ENCODE measurements around the gene CNTN1.

The CNTN1 gene

GRCh38 chr12:40889329-40889728 is 197.1 kb downstream of the CNTN1 start:
- H3K9me3 ChIP-seq (replicated peaks in 1 of 2; ENCODE audit: control insufficient read depth in 2 of 2, insufficient read depth in 1 of 2, low read depth in 1 of 2, low read length in 2 of 2): no peaks in the 10 kb centered on the region
- no peak overlapping the region for H3K4me2 ChIP-seq (ENCODE audit: insufficient read depth, low read length, poor library complexity, severe bottlenecking)
- no peaks in the 10 kb centered on the region for H3K36me3 ChIP-seq (replicated peaks in 1 of 2; ENCODE audit: control insufficient read depth in 2 of 2, insufficient read depth in 2 of 2, low read length in 2 of 2)
- no peak overlapping the region for H3K23ac ChIP-seq (ENCODE audit: low read depth, low read length, poor library complexity)
- H2BK15ac ChIP-seq (ENCODE audit: low read length): no peak overlapping the region
- no peak overlapping the region for H2AK5ac ChIP-seq (ENCODE audit: low read depth, low read length)
- H3K18ac ChIP-seq (ENCODE audit: low read length): no peak overlapping the region
- no peak overlapping the region for H3K14ac ChIP-seq (ENCODE audit: low read length)
- no peaks in the 10 kb centered on the region for H3K27me3 ChIP-seq (ENCODE audit: control insufficient read depth in 3 of 3, insufficient read depth in 3 of 3, low read depth in 1 of 3, low read length in 3 of 3)
- H3K27ac ChIP-seq (replicated peaks; ENCODE audit: low read length): no peak overlapping the region
- no peaks in the 10 kb centered on the region for H3K79me1 ChIP-seq (ENCODE audit: low read depth, low read length)
- H3K9ac ChIP-seq (ENCODE audit: low read depth, low read length, poor library complexity): no peak overlapping the region
- H3K4ac ChIP-seq (ENCODE audit: low read length): no peak overlapping the region
- no CpG with 5 or more reads among the region's 3 CpGs for WGBS, 2 donors (ENCODE audit: extremely low coverage in 2 of 2, insufficient read length in 2 of 2, insufficient replicate concordance in 1 of 2)
- H2AFZ ChIP-seq (ENCODE audit: low read length): no peak overlapping the region
- no peak overlapping the region for H4K8ac ChIP-seq (ENCODE audit: low read depth, low read length)
- H3K4me3 ChIP-seq (ENCODE audit: low read length in 2 of 2): no peak overlapping the region
- no peak overlapping the region for H2BK12ac ChIP-seq (ENCODE audit: low read length)
- H2BK120ac ChIP-seq (ENCODE audit: low read depth, low read length): no peak overlapping the region
- H2BK5ac ChIP-seq (ENCODE audit: low read length): no peak overlapping the region
- DNase-seq (ENCODE audit: low spot score): no peak
- no peak overlapping the region for H4K91ac ChIP-seq (ENCODE audit: low read depth, low read length, poor library complexity)
- H3K4me1 ChIP-seq (ENCODE audit: control insufficient read depth in 2 of 2, insufficient read depth in 1 of 2, low read depth in 1 of 2, low read length in 2 of 2): no peaks in the 10 kb centered on the region

DNA sequence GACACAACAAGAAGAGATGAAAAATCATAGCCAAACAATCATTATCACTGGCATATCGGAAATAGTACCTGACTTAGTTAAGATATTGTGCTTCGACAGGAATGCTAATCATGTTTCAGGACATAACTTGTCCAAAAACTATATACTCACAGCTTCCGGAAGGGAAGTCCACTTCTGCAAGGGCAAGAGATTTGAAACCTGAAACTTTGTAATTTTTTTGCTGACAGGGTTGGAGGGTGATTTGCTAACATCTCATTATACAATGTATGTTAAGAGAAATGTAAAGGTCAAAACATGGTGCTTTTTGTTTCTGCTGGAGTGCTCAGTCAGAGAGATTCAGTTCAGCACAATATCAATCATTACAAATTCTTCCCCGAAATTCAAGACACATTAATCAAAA is 200.3 kb downstream of the CNTN1 start:
- H3K23ac ChIP-seq (ENCODE audit: low read depth, low read length, poor library complexity): no peak overlapping the region
- no peak overlapping the region for H3K4ac ChIP-seq (ENCODE audit: low read length)
- no peaks in the 10 kb centered on the region for H3K27me3 ChIP-seq (ENCODE audit: control insufficient read depth in 3 of 3, insufficient read depth in 3 of 3, low read depth in 1 of 3, low read length in 3 of 3)
- no peak overlapping the region for H2BK15ac ChIP-seq (ENCODE audit: low read length)
- no peak overlapping the region for H3K9ac ChIP-seq (ENCODE audit: low read depth, low read length, poor library complexity)
- H3K27ac ChIP-seq (replicated peaks; ENCODE audit: low read length): no peak overlapping the region
- no peak overlapping the region for H2BK120ac ChIP-seq (ENCODE audit: low read depth, low read length)
- no peak overlapping the region for H4K91ac ChIP-seq (ENCODE audit: low read depth, low read length, poor library complexity)
- no peak overlapping the region for H2AFZ ChIP-seq (ENCODE audit: low read length)
- H3K14ac ChIP-seq (ENCODE audit: low read length): no peak overlapping the region
- H3K36me3 ChIP-seq (replicated peaks in 1 of 2; ENCODE audit: control insufficient read depth in 2 of 2, insufficient read depth in 2 of 2, low read length in 2 of 2): no peaks in the 10 kb centered on the region
- H3K4me3 ChIP-seq (ENCODE audit: low read length in 2 of 2): no peak overlapping the region
- WGBS, 2 donors (ENCODE audit: extremely low coverage in 2 of 2, insufficient read length in 2 of 2, insufficient replicate concordance in 1 of 2): no CpG with 5 or more reads among the region's 4 CpGs
- no peaks in the 10 kb centered on the region for H3K9me3 ChIP-seq (replicated peaks in 1 of 2; ENCODE audit: control insufficient read depth in 2 of 2, insufficient read depth in 1 of 2, low read depth in 1 of 2, low read length in 2 of 2)
- no peak overlapping the region for H2BK12ac ChIP-seq (ENCODE audit: low read length)
- H2BK5ac ChIP-seq (ENCODE audit: low read length): no peak overlapping the region
- no peak overlapping the region for H4K8ac ChIP-seq (ENCODE audit: low read depth, low read length)
- no peaks in the 10 kb centered on the region for H3K4me1 ChIP-seq (ENCODE audit: control insufficient read depth in 2 of 2, insufficient read depth in 1 of 2, low read depth in 1 of 2, low read length in 2 of 2)
- DNase-seq (ENCODE audit: low spot score): no peak
- no peaks in the 10 kb centered on the region for H3K79me1 ChIP-seq (ENCODE audit: low read depth, low read length)
- H2AK5ac ChIP-seq (ENCODE audit: low read depth, low read length): no peak overlapping the region
- H3K18ac ChIP-seq (ENCODE audit: low read length): no peak overlapping the region
- no peak overlapping the region for H3K4me2 ChIP-seq (ENCODE audit: insufficient read depth, low read length, poor library complexity, severe bottlenecking)

DNA sequence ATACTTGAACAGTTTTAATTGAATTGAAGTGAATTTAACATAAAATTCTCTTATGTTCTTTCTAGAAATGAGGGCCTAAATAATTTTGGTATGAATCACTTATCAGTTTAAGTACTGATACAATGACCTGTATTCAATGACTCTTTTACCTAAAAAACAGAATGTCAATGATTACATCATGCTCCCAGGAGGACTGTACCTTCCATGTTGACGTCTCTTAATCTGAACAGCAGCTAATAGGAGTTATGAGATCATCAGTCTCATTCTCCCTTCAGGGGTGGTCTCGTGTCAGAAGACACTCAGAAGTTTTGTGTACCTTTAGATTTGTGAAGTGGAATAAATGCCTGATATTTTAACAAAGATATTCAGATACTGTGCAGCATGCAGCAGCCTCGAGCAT is 206.3 kb downstream of the CNTN1 start:
- Histone ChIP-seq H4K8ac (ENCODE audit: low read depth, low read length) (no peak overlapping the region), H3K18ac (ENCODE audit: low read length) (no peak overlapping the region), H3K4me1 (ENCODE audit: control insufficient read depth in 2 of 2, insufficient read depth in 1 of 2, low read depth in 1 of 2, low read length in 2 of 2) (no peaks in the 10 kb centered on the region), H3K14ac (ENCODE audit: low read length) (no peak overlapping the region), H2AK5ac (ENCODE audit: low read depth, low read length) (no peak overlapping the region), H3K4ac (ENCODE audit: low read length) (no peak overlapping the region), H3K9ac (ENCODE audit: low read depth, low read length, poor library complexity) (no peak overlapping the region), H3K36me3 (replicated peaks in 1 of 2; ENCODE audit: control insufficient read depth in 2 of 2, insufficient read depth in 2 of 2, low read length in 2 of 2) (no peaks in the 10 kb centered on the region), H3K79me1 (ENCODE audit: low read depth, low read length) (no peaks in the 10 kb centered on the region), H2BK120ac (ENCODE audit: low read depth, low read length) (no peak overlapping the region), H3K4me3 (ENCODE audit: low read length in 2 of 2) (no peak overlapping the region), H3K4me2 (ENCODE audit: insufficient read depth, low read length, poor library complexity, severe bottlenecking) (no peak overlapping the region), H3K9me3 (replicated peaks in 1 of 2; ENCODE audit: control insufficient read depth in 2 of 2, insufficient read depth in 1 of 2, low read depth in 1 of 2, low read length in 2 of 2) (no peaks in the 10 kb centered on the region), H3K27ac (replicated peaks; ENCODE audit: low read length) (no peak overlapping the region), H2BK5ac (ENCODE audit: low read length) (no peak overlapping the region), H2BK15ac (ENCODE audit: low read length) (no peak overlapping the region), H2AFZ (ENCODE audit: low read length) (no peak overlapping the region), H2BK12ac (ENCODE audit: low read length) (no peak overlapping the region), H3K27me3 (ENCODE audit: control insufficient read depth in 3 of 3, insufficient read depth in 3 of 3, low read depth in 1 of 3, low read length in 3 of 3) (no peaks in the 10 kb centered on the region), H4K91ac (ENCODE audit: low read depth, low read length, poor library complexity) (no peak overlapping the region), H3K23ac (ENCODE audit: low read depth, low read length, poor library complexity) (no peak overlapping the region)
- no CpG with 5 or more reads among the region's 3 CpGs for WGBS, 2 donors (ENCODE audit: extremely low coverage in 2 of 2, insufficient read length in 2 of 2, insufficient replicate concordance in 1 of 2)
- DNase-seq (ENCODE audit: low spot score): no peak

- Histone ChIP-seq H3K27ac (replicated peaks; ENCODE audit: low read length) (no peak overlapping the region), H3K36me3 (replicated peaks in 1 of 2; ENCODE audit: control insufficient read depth in 2 of 2, insufficient read depth in 2 of 2, low read length in 2 of 2) (no peaks in the 10 kb centered on the region), H2AFZ (ENCODE audit: low read length) (no peak overlapping the region), H3K79me1 (ENCODE audit: low read depth, low read length) (no peaks in the 10 kb centered on the region), H4K8ac (ENCODE audit: low read depth, low read length) (no peak overlapping the region), H3K4me2 (ENCODE audit: insufficient read depth, low read length, poor library complexity, severe bottlenecking) (no peak overlapping the region), H3K4me1 (ENCODE audit: control insufficient read depth in 2 of 2, insufficient read depth in 1 of 2, low read depth in 1 of 2, low read length in 2 of 2) (no peaks in the 10 kb centered on the region), H3K9ac (ENCODE audit: low read depth, low read length, poor library complexity) (no peak overlapping the region), H3K18ac (ENCODE audit: low read length) (peak overlapping the region; percentile 85), H2BK120ac (ENCODE audit: low read depth, low read length) (no peak overlapping the region), H3K23ac (ENCODE audit: low read depth, low read length, poor library complexity) (no peak overlapping the region), H3K9me3 (replicated peaks in 1 of 2; ENCODE audit: control insufficient read depth in 2 of 2, insufficient read depth in 1 of 2, low read depth in 1 of 2, low read length in 2 of 2) (no peaks in the 10 kb centered on the region), H3K14ac (ENCODE audit: low read length) (no peak overlapping the region), H3K27me3 (ENCODE audit: control insufficient read depth in 3 of 3, insufficient read depth in 3 of 3, low read depth in 1 of 3, low read length in 3 of 3) (no peaks in the 10 kb centered on the region), H2BK15ac (ENCODE audit: low read length) (no peak overlapping the region), H2BK12ac (ENCODE audit: low read length) (no peak overlapping the region), H3K4me3 (ENCODE audit: low read length in 2 of 2) (no peak overlapping the region), H2BK5ac (ENCODE audit: low read length) (no peak overlapping the region), H3K4ac (ENCODE audit: low read length) (no peak overlapping the region), H4K91ac (ENCODE audit: low read depth, low read length, poor library complexity) (no peak overlapping the region), H2AK5ac (ENCODE audit: low read depth, low read length) (no peak overlapping the region)
- DNase-seq (ENCODE audit: low spot score): no peak
- no CpG with 5 or more reads among the region's 1 CpG for WGBS, 2 donors (ENCODE audit: extremely low coverage in 2 of 2, insufficient read length in 2 of 2, insufficient replicate concordance in 1 of 2)
Measured at GRCh38 chr12:40903040-40903439, 210.8 kb downstream of the CNTN1 start.

Data from neuronal stem cell (in vitro differentiated cells).